GM23338 (cell line): ENCODE measurements around the gene F13B. TPM values are rescaled to one million over a fixed set of nuclear protein-coding genes. Genes with fewer than 3 reads are reported as not detected.

ENCODE experiments used
- ATAC-seq: fragments of 200-7000 bp; cut with Tn5 transposase; 3 replicates; pipeline ENCODE4 v1.9.1; 2020
- DNase-seq: peaks from one replicate; pipeline ENCODE4 v3.0.0-alpha.2; 2015; ENCODE audit warnings: low spot score
- H2AFZ ChIP-seq: fragments of 200-600 bp; sonication (generic); 2 replicates; pipeline ENCODE4 v1.8.0; 2016; ENCODE audit warnings: antibody characterized with exemption, mild to moderate bottlenecking, moderate library complexity
- H3F3A ChIP-seq: fragments of 200-600 bp; sonication (generic); replicated peaks from 2 replicates; pipeline ENCODE4 v1.8.0; 2017; ENCODE audit warnings: antibody characterized with exemption, mixed run types, low read depth
- H3K27ac ChIP-seq: fragments of 200-600 bp; sonication (generic); 2 replicates; pipeline ENCODE4 v1.6.1; 2016; ENCODE audit warnings: low read depth
- H3K27me3 ChIP-seq: fragments of 200-600 bp; sonication (generic); 2 replicates; pipeline ENCODE4 v1.8.0; 2016; ENCODE audit warnings: mild to moderate bottlenecking, mixed run types, moderate library complexity; ENCODE audit not compliant: insufficient read depth
- H3K36me3 ChIP-seq: fragments of 200-600 bp; sonication (generic); 2 replicates; pipeline ENCODE4 v1.8.0; 2016; ENCODE audit warnings: mild to moderate bottlenecking; ENCODE audit not compliant: insufficient read depth
- H3K4me1 ChIP-seq: fragments of 200-600 bp; sonication (generic); 2 replicates; pipeline ENCODE4 v1.8.0; 2016; ENCODE audit warnings: mild to moderate bottlenecking, moderate library complexity; ENCODE audit not compliant: insufficient read depth
- H3K4me2 ChIP-seq: fragments of 200-600 bp; sonication (generic); 2 replicates; pipeline ENCODE4 v1.7.1; 2017; ENCODE audit warnings: mixed run types
- H3K4me3 ChIP-seq: fragments of 200-600 bp; sonication (generic); 2 replicates; pipeline ENCODE4 v1.6.1; 2016; ENCODE audit warnings: mixed run types
- H3K79me2 ChIP-seq: fragments of 200-600 bp; sonication (generic); replicated peaks from 2 replicates; pipeline ENCODE4 v1.8.0; 2017; ENCODE audit warnings: mild to moderate bottlenecking; ENCODE audit not compliant: insufficient read depth
- H3K9me2 ChIP-seq: fragments of 200-600 bp; sonication (generic); 2 replicates; pipeline ENCODE4 v1.8.0; 2017; ENCODE audit not compliant: insufficient read depth
- H4K20me1 ChIP-seq: fragments of 200-600 bp; sonication (generic); replicated peaks from 2 replicates; pipeline ENCODE4 v1.8.0; 2017; ENCODE audit warnings: mild to moderate bottlenecking; ENCODE audit not compliant: insufficient read depth
- H3K27ac Mint-ChIP-seq: 2 replicates; pipeline ENCODE4 v1.8.0; 2020; ENCODE audit warnings: inconsistent platforms, mild to moderate bottlenecking, moderate library complexity, mixed read lengths
- H3K27me3 Mint-ChIP-seq: 3 replicates; pipeline ENCODE4 v1.8.0; 2022; ENCODE audit warnings: low read depth, mild to moderate bottlenecking, moderate library complexity, mixed read lengths, inconsistent platforms; ENCODE audit not compliant: insufficient read depth, poor library complexity
- H3K36me3 Mint-ChIP-seq: 3 replicates; pipeline ENCODE4 v1.8.0; 2021; ENCODE audit warnings: low read depth, mild to moderate bottlenecking, inconsistent platforms, moderate library complexity, mixed read lengths
- H3K4me1 Mint-ChIP-seq: 3 replicates; pipeline ENCODE4 v1.8.0; 2020; ENCODE audit warnings: mild to moderate bottlenecking, inconsistent platforms, mixed read lengths
- H3K4me3 Mint-ChIP-seq: 3 replicates; pipeline ENCODE4 v1.8.0; 2021; ENCODE audit warnings: moderate library complexity, mild to moderate bottlenecking, inconsistent platforms, mixed read lengths
- H3K9me3 Mint-ChIP-seq: 3 replicates; pipeline ENCODE4 v1.8.0; 2020; ENCODE audit warnings: moderate library complexity, mild to moderate bottlenecking, inconsistent platforms, mixed read lengths
- CREB1 ChIP-seq: fragments of 250-450 bp; sonication (Bioruptor Pico); IDR thresholded peaks from 2 replicates; pipeline ENCODE4 v1.5.0; 2020; ENCODE audit warnings: low read depth, mild to moderate bottlenecking, moderate library complexity
- EZH2 ChIP-seq: fragments of 200-600 bp; sonication (generic); IDR thresholded peaks from one replicate; pipeline ENCODE4 v1.8.0; 2017; ENCODE audit warnings: antibody characterized with exemption, mild to moderate bottlenecking, low read depth; ENCODE audit not compliant: unreplicated experiment
- NANOG ChIP-seq: IDR thresholded peaks from 2 replicates; pipeline ENCODE4 v1.6.1; 2016; ENCODE audit warnings: antibody characterized with exemption, borderline replicate concordance
- POLR2AphosphoS5 ChIP-seq: IDR thresholded peaks from 2 replicates; pipeline ENCODE4 v1.6.1; 2016; ENCODE audit warnings: antibody characterized with exemption, low read depth
- REST ChIP-seq: IDR thresholded peaks from one replicate; pipeline ENCODE4 v1.6.1; 2018; ENCODE audit warnings: antibody characterized with exemption; ENCODE audit not compliant: unreplicated experiment
- ZNF331 ChIP-seq: fragments of 250-450 bp; sonication (Bioruptor Pico); IDR thresholded peaks from 2 replicates; pipeline ENCODE4 v1.5.0; 2020; ENCODE audit warnings: low read depth, mild to moderate bottlenecking, moderate library complexity
- polyA plus RNA-seq: library from polyadenylated mRNA; unstranded; fragments of >200 nt; fragmentation: Nextera tagmentation; extraction: Ambion mirVana; gene quantifications from 2 replicates; pipeline ENCODE4 v1.2.1, GENCODE V29; 2016
- total RNA-seq: library from RNA; depleted of rRNA; stranded (reverse); fragments of >200 nt; shearing (Covaris generic); gene quantifications from 2 replicates; pipeline ENCODE4 v1.2.3, GENCODE V29; 2014
- TF ChIP-seq, protein P1 (sequence below): fragments of 250-450 bp; sonication (Bioruptor Pico); IDR thresholded peaks from 2 replicates; pipeline ENCODE4 v1.5.0; 2020; ENCODE audit warnings: mild to moderate bottlenecking, moderate library complexity
- TF ChIP-seq, protein P2 (sequence below): IDR thresholded peaks from 2 replicates; pipeline ENCODE4 v1.6.1; 2016; ENCODE audit warnings: antibody characterized with exemption

F13B gene
- total and polyA plus RNA-seq, 2 experiments from 2014 or later = not detected

GRCh38 chr1:196997423-196997822 lies 69.6 kb downstream of the F13B start (continued):
- TF ChIP-seq, protein P1, sequence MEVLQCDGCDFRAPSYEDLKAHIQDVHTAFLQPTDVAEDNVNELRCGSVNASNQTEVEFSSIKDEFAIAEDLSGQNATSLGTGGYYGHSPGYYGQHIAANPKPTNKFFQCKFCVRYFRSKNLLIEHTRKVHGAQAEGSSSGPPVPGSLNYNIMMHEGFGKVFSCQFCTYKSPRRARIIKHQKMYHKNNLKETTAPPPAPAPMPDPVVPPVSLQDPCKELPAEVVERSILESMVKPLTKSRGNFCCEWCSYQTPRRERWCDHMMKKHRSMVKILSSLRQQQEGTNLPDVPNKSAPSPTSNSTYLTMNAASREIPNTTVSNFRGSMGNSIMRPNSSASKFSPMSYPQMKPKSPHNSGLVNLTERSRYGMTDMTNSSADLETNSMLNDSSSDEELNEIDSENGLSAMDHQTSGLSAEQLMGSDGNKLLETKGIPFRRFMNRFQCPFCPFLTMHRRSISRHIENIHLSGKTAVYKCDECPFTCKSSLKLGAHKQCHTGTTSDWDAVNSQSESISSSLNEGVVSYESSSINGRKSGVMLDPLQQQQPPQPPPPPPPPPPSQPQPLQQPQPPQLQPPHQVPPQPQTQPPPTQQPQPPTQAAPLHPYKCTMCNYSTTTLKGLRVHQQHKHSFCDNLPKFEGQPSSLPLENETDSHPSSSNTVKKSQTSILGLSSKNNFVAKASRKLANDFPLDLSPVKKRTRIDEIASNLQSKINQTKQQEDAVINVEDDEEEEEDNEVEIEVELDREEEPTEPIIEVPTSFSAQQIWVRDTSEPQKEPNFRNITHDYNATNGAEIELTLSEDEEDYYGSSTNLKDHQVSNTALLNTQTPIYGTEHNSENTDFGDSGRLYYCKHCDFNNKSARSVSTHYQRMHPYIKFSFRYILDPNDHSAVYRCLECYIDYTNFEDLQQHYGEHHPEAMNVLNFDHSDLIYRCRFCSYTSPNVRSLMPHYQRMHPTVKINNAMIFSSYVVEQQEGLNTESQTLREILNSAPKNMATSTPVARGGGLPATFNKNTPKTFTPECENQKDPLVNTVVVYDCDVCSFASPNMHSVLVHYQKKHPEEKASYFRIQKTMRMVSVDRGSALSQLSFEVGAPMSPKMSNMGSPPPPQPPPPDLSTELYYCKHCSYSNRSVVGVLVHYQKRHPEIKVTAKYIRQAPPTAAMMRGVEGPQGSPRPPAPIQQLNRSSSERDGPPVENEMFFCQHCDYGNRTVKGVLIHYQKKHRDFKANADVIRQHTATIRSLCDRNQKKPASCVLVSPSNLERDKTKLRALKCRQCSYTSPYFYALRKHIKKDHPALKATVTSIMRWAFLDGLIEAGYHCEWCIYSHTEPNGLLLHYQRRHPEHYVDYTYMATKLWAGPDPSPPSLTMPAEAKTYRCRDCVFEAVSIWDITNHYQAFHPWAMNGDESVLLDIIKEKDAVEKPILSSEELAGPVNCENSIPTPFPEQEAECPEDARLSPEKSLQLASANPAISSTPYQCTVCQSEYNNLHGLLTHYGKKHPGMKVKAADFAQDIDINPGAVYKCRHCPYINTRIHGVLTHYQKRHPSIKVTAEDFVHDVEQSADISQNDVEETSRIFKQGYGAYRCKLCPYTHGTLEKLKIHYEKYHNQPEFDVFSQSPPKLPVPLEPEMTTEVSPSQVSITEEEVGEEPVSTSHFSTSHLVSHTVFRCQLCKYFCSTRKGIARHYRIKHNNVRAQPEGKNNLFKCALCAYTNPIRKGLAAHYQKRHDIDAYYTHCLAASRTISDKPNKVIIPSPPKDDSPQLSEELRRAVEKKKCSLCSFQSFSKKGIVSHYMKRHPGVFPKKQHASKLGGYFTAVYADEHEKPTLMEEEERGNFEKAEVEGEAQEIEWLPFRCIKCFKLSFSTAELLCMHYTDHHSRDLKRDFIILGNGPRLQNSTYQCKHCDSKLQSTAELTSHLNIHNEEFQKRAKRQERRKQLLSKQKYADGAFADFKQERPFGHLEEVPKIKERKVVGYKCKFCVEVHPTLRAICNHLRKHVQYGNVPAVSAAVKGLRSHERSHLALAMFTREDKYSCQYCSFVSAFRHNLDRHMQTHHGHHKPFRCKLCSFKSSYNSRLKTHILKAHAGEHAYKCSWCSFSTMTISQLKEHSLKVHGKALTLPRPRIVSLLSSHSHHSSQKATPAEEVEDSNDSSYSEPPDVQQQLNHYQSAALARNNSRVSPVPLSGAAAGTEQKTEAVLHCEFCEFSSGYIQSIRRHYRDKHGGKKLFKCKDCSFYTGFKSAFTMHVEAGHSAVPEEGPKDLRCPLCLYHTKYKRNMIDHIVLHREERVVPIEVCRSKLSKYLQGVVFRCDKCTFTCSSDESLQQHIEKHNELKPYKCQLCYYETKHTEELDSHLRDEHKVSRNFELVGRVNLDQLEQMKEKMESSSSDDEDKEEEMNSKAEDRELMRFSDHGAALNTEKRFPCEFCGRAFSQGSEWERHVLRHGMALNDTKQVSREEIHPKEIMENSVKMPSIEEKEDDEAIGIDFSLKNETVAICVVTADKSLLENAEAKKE = no peak
- no peak for TF ChIP-seq NANOG
- TF ChIP-seq REST = no peak
- no peak for TF ChIP-seq CREB1

- H3F3A ChIP-seq = no peaks in the 10 kb centered on the region
- H3K36me3 Mint-ChIP-seq = no peaks in the 10 kb centered on the region
- H3K27me3 ChIP-seq = no peaks in the 10 kb centered on the region
- ATAC-seq (no peak), DNase-seq (no peak)
- peaks cover 4% of the 10 kb centered on the region for H3K27me3 Mint-ChIP-seq
- no peak overlapping the region for H3K4me2 ChIP-seq
- no peak overlapping the region for H2AFZ ChIP-seq
- H4K20me1 ChIP-seq = no peaks in the 10 kb centered on the region
- no peak overlapping the region for H3K27ac Mint-ChIP-seq
- peaks cover 13% of the 10 kb centered on the region for H3K4me1 Mint-ChIP-seq
- no peaks in the 10 kb centered on the region for H3K9me2 ChIP-seq
- H3K4me3 Mint-ChIP-seq = no peak overlapping the region
- H3K36me3 ChIP-seq = no peaks in the 10 kb centered on the region
- H3K4me3 ChIP-seq = no peak overlapping the region
- H3K4me1 ChIP-seq = peaks cover 5% of the 10 kb centered on the region; the same call in 1 of the 2 replicates
- H3K79me2 ChIP-seq = no peaks in the 10 kb centered on the region
- H3K27ac ChIP-seq = no peak overlapping the region
- no peaks in the 10 kb centered on the region; the same call in 2 of the 3 replicates for H3K9me3 Mint-ChIP-seq
- TF ChIP-seq POLR2AphosphoS5 (no peak), CREB1 (no peak), EZH2 (no peak), ZNF331 (CRISPR knock-in tag) (no peak)
- TF ChIP-seq, protein P2, sequence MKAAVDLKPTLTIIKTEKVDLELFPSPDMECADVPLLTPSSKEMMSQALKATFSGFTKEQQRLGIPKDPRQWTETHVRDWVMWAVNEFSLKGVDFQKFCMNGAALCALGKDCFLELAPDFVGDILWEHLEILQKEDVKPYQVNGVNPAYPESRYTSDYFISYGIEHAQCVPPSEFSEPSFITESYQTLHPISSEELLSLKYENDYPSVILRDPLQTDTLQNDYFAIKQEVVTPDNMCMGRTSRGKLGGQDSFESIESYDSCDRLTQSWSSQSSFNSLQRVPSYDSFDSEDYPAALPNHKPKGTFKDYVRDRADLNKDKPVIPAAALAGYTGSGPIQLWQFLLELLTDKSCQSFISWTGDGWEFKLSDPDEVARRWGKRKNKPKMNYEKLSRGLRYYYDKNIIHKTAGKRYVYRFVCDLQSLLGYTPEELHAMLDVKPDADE = no peak
Observed at GRCh38 chr1:196993916-196994315, 73.1 kb downstream of the F13B start.
